Pancreas (tissue), 10 donors: Measurements from ENCODE around the gene RADIL. TPM values are rescaled to one million over a fixed set of nuclear protein-coding genes. Genes with fewer than 3 reads are reported as not detected.

ENCODE experiments used
- ATAC-seq, 4 donors: fragments of 200-7000 bp; cut with Tn5 transposase; one replicate each; pipeline versions ENCODE4 v1.8.0 to v1.9.1; 2020; ENCODE audit warnings: mild to moderate bottlenecking in 4 of 4, moderate library complexity in 4 of 4
- DNase-seq, 6 donors: peaks; one replicate each; pipeline ENCODE4 v3.0.0-alpha.2; 2020
- FAIRE-seq: peaks from 2 replicates; lab custom pipeline; 2012; peaks lifted over from hg19 to GRCh38; lab: Jason Lieb, UNC
- H3K27ac ChIP-seq, 4 donors: fragments of 200-600 bp; sonication (generic); 1 replicate in 3 of 4; 2 replicates in 1 of 4; pipeline versions ENCODE4 v1.5.0 to v1.8.0; 2020
- H3K27me3 ChIP-seq, 4 donors: fragments of 200-600 bp; one replicate each; pipeline ENCODE4 v1.8.0; 2021
- H3K36me3 ChIP-seq, 3 donors: fragments of 200-600 bp; sonication (generic) in 1 of 3; one replicate each; pipeline versions ENCODE4 v1.5.0 to v1.8.0; 2020 to 2021
- H3K4me1 ChIP-seq, 3 donors: fragments of 200-600 bp; one replicate each; pipeline ENCODE4 v1.8.0; 2021
- H3K4me3 ChIP-seq, 4 donors: fragments of 200-600 bp; sonication (generic) in 2 of 4; one replicate each; pipeline versions ENCODE4 v1.5.0 to v1.8.0; 2020 to 2021
- H3K9me3 ChIP-seq, 4 donors: fragments of 200-600 bp; one replicate each; pipeline ENCODE4 v1.8.0; 2021
- WGBS, 2 donors: extraction: QIAGEN DNeasy Blood & Tissue Kit; methylation state at CpG; one replicate each; pipeline ENCODE4 v1.1.7; 2013; 5-methylcytosine and 5-hydroxymethylcytosine counted together
- intact Hi-C, 3 donors: fragments of 100-400 bp; cut with DNase I; formaldehyde crosslinking; loops; one replicate each; pipeline versions ENCODE4 v1.11.1 to v1.14.2; 2022
- polyA plus RNA-seq, 2 donors: library from polyadenylated mRNA; stranded (reverse); fragments of 200-250 nt; gene quantifications; one replicate each; pipeline ENCODE4 v1.2.3, GENCODE V29; 2013
- total RNA-seq, 6 donors: library from RNA; stranded (reverse); fragmentation: NEBNext Ultra II Directional in 4 of 6; extraction: Animal tissue kit (Norgen Biotek cat#: 25700) in 4 of 6; gene quantifications; one replicate each; pipeline versions ENCODE4 v1.2.1 to v1.2.4, GENCODE V29; 2021 to 2023
- TF ChIP-seq, protein P1 (sequence below), 4 donors: fragments of 200-600 bp; sonication (generic) in 3 of 4; IDR thresholded peaks; one replicate each; pipeline versions ENCODE4 v1.5.0 to v1.8.0; 2021; ENCODE audit warnings: antibody characterized with exemption in 4 of 4
- donor health status: healthy with polysubstance abuse.
- donor health status: DM: no; HTN: no; CAD: no; lungs with moderate emphysema.
- donor health status: DM: no; HTN: no; CAD: no.
- donor health status: control.
- donor health status: control.
- donor health status: Bipolar disorder and iron deficiency.
- donor health status: DM: yes; HTN: yes; CAD: no.
- donor health status: DM: no; HTN: no; CAD: no.
- donor health status: DM: no; HTN: no; CAD: no.
- donor health status: DM: yes; HTN: yes; CAD: no.

RADIL gene
- total and polyA plus RNA-seq, 8 donors, result 0.58 to 11.2 (median 3.5) TPM

DNA sequence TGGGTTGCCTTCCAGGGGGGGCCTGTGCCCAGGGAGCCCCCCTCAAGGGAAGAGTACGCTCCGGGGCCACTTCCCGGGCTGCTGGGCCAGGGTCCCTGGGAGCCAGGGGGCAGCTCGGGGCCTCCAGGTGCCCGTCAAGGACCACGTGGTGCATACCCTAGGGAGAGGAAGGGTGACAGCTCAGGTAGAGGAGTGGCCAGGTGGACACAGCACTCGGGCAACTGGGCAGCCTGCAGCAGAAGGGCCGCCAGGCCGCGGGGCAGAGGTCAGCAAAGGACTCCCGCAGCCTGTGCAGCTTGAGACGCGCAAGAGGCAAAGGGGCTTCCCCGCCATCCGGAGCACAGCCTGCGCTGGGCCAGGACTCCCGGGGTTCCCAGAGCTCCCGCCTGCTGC lies 81.7 kb downstream of the RADIL start:
- no peak for FAIRE-seq
- Histone ChIP-seq H3K27me3 (no peaks in the 10 kb centered on the region), H3K9me3 (no peaks in the 10 kb centered on the region), H3K27ac (no peak overlapping the region), H3K4me3 (no peak overlapping the region), H3K36me3 (no peaks in the 10 kb centered on the region), H3K4me1 (no peaks in the 10 kb centered on the region)
- ATAC-seq, result no peak
- WGBS, 2 donors, result 68 to 81% methylated on average over 18 of the region's 18 CpGs
- peak in 2 of 6 donors; percentile 53 to 76 for DNase-seq
- intact Hi-C loops, result loop anchor here in 1 of 3 donors (10.0 kb wide), 1 partner anchor 283 kb away; no protein-coding TSS in a partner anchor
- TF ChIP-seq, protein P1, sequence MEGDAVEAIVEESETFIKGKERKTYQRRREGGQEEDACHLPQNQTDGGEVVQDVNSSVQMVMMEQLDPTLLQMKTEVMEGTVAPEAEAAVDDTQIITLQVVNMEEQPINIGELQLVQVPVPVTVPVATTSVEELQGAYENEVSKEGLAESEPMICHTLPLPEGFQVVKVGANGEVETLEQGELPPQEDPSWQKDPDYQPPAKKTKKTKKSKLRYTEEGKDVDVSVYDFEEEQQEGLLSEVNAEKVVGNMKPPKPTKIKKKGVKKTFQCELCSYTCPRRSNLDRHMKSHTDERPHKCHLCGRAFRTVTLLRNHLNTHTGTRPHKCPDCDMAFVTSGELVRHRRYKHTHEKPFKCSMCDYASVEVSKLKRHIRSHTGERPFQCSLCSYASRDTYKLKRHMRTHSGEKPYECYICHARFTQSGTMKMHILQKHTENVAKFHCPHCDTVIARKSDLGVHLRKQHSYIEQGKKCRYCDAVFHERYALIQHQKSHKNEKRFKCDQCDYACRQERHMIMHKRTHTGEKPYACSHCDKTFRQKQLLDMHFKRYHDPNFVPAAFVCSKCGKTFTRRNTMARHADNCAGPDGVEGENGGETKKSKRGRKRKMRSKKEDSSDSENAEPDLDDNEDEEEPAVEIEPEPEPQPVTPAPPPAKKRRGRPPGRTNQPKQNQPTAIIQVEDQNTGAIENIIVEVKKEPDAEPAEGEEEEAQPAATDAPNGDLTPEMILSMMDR (IDR thresholded peaks at IDR 0.05), result no peak

DNA sequence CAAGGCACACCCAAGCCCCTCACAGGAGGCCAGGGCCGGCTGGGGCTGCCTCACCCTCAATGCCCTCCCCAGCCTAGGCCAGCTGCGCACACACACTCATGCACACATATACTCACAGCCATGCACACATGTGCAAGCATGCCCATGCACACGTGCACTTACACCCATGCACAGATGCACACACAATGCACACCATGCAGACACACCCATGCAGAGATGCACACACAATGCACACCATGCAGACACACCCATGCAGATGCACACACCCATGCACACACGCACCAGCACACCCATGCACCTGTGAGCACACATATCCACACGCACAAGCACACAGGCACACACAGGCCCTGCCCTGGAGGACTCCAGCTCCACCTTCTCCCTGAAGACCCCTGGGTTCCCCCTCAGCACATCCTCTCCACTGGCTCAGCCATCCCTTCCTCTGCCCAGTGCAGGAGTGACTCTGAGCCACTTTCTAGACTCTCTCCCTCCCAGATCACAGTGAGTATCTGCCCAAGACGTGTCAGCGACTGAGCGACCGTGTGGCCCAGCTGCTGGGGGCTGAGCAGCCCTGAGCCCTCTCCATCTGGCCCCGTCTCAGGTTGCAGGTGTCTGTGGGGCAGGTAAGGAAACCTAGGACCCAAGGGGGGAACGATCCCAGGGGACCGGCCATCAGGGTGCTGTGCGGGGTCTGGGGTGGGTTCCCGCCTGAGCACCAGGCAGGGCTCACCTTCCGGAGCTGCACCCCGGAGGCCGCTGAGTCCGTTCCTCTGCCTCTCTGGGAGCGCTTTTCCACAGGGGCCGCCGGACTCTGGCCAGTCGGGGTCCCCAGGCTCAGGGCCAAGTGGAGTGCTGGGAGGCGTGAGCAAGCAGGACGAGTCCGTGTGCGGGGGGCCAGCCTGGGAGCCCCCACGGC lies 82.3 kb downstream of the RADIL start:
- no peak for FAIRE-seq
- intact Hi-C loops, result loop anchor here in 1 of 3 donors (10.0 kb wide), 1 partner anchor 284 kb away; no protein-coding TSS in a partner anchor

DNA sequence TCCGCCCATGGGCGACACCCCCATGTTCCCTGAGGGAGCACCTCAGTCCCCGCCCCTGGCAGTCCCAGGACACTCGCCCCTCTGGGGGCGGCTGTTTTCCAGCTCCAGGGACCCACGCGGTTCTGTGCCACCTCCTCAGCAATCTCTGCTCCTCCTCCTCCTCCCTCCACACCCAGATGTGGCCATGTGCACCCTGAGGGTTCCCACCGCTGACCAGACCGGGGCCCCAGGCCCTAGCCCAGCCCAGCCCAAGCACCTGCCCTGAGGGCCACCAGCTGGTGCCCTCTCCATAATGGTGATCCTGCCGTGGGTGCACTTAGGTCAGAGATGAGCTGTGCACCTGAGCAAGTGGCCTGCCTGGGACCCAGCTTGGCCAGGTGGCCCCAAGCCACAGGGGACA lies 83.0 kb downstream of the RADIL start:
- Histone ChIP-seq H3K4me3 (no peak overlapping the region), H3K36me3 (no peaks in the 10 kb centered on the region), H3K27ac (no peak overlapping the region), H3K4me1 (no peaks in the 10 kb centered on the region), H3K9me3 (no peaks in the 10 kb centered on the region), H3K27me3 (no peaks in the 10 kb centered on the region)
- no peak for FAIRE-seq
- TF ChIP-seq, protein P1 (IDR thresholded peaks at IDR 0.05), result no peak
- intact Hi-C loops, result loop anchor here in 1 of 3 donors (10.0 kb wide), 1 partner anchor 284 kb away; no protein-coding TSS in a partner anchor
- peak in 2 of 6 donors; percentile 8 to 64 for DNase-seq
- WGBS, 2 donors, result 71 to 88% methylated on average over 10 of the region's 10 CpGs
- no peak for ATAC-seq

More for the DNA sequence above, 82.3 kb downstream of the RADIL start:
- WGBS, 2 donors, result 78 to 91% methylated on average over 27 of the region's 27 CpGs
- Histone ChIP-seq H3K36me3 (no peaks in the 10 kb centered on the region), H3K4me3 (no peak overlapping the region), H3K27me3 (no peaks in the 10 kb centered on the region), H3K4me1 (no peaks in the 10 kb centered on the region), H3K27ac (no peak overlapping the region), H3K9me3 (no peaks in the 10 kb centered on the region)
- ATAC-seq (no peak), DNase-seq (peak in 2 of 6 donors; percentile 50 to 79)
- TF ChIP-seq, protein P1 (IDR thresholded peaks at IDR 0.05), result no peak

DNA sequence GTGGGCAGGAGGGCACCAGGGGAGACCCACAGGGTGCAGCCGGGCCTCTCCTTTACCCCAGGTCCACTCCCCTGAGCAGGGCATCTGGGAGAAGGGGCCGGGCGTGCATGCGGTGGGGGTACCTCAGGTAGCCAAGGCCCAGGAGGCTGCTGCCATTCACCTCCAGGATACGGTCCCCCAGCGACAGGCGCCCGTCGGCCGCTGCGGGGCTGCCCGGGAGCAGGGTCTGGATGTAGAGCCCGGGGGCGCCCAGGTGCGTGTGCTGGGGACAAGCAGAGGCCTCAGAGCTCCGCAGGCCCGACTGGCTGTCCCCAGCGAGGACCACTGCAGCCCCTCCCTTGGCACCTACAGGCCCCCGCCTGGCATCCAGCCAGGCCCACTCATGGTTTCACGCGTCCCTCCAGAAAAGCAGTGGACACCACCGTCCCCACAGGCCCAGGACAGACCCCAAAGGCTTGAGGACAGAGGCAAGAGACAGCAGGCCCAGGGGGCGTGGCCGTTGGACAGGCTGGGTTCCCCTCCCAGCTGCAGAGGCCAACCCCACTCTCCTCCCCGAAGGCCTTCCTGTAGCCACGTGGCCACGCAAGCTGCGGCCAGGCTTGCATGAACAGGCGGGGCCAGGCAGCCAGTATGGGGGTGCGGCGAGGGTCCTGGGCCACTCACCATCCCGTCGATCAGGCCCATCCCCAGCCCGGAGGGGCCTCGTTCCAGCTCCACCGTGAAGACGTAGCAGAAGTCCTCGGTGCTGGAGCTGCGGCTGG lies 83.8 kb downstream of the RADIL start:
- Histone ChIP-seq H3K27ac (no peak overlapping the region), H3K4me1 (no peaks in the 10 kb centered on the region), H3K4me3 (no peak overlapping the region), H3K36me3 (no peaks in the 10 kb centered on the region), H3K9me3 (no peaks in the 10 kb centered on the region), H3K27me3 (no peaks in the 10 kb centered on the region)
- TF ChIP-seq, protein P1 (IDR thresholded peaks at IDR 0.05), result no peak
- FAIRE-seq (no peak), DNase-seq (peak in 3 of 6 donors; percentile 34 to 85 (median 57)), ATAC-seq (no peak)
- intact Hi-C loops, result loop anchor here in 2 of 3 donors (5.0 to 10.0 kb wide), 2 partner anchors 283 to 285 kb away; no protein-coding TSS in a partner anchor
- WGBS, 2 donors, result 69 to 84% methylated on average over 38 to 39 of the region's 39 CpGs
